ENCODE data around the gene OR10A3. TPM values are rescaled to one million over a fixed set of nuclear protein-coding genes. Genes with fewer than 3 reads are reported as not detected.
A peak's percentile ranks its signal among the peaks of the same experiment; 100 is the strongest.

OR10A3 gene
- total and polyA plus RNA-seq, 2 experiments from 2014 or later, result 0.28 to 0.65 TPM

GRCh38 chr11:7973011-7973410, 31.5 kb upstream of the OR10A3 start:
- Histone ChIP-seq H3F3A (ENCODE audit: insufficient read depth) (peaks cover 63% of the 10 kb centered on the region), H3K4me1 (ENCODE audit: insufficient read depth) (peaks cover 50% of the 10 kb centered on the region), H3K9ac (no peak overlapping the region), H3K4me3 (no peak overlapping the region), H3K9me2 (ENCODE audit: insufficient read depth) (no peaks in the 10 kb centered on the region), H2AFZ (0 out of 2 replicates have a peak overlapping the region, but pooled peaks have one; percentile 8), H3K27me3 (replicated peaks; ENCODE audit: insufficient read depth) (no peaks in the 10 kb centered on the region), H3K27ac (peak overlapping the region; percentile 45), H3K36me3 (ENCODE audit: low read depth) (no peaks in the 10 kb centered on the region), H3K9me3 (ENCODE audit: low read depth) (no peaks in the 10 kb centered on the region), H3K4me2 (ENCODE audit: unreplicated experiment) (no peak overlapping the region), H4K20me1 (ENCODE audit: insufficient read depth) (no peaks in the 10 kb centered on the region), H3K79me2 (ENCODE audit: insufficient read depth) (no peaks in the 10 kb centered on the region)
- 57 to 59% methylated on average over 5 of the region's 5 CpGs for WGBS, 2 experiments (ENCODE audit: low coverage in 1 of 2, low lambda C conversion rate in 2 of 2, missing lambda C conversion rate in 2 of 2)
- DNase-seq, result peak; percentile 54
- in situ Hi-C loops (cut with MboI), result no loop called here
- TF ChIP-seq EZH2phosphoT487 (IDR thresholded peaks at IDR 0.05; ENCODE audit: insufficient read depth, low read depth) (no peak), EZH2 (IDR thresholded peaks at IDR 0.05; ENCODE audit: insufficient read depth, poor library complexity, severe bottlenecking) (no peak)

GRCh38 chr11:7971846-7972245, 30.3 kb upstream of the OR10A3 start:
- Histone ChIP-seq H3K27ac (no peak overlapping the region), H3K4me1 (ENCODE audit: insufficient read depth) (peaks cover 49% of the 10 kb centered on the region), H3K4me3 (no peak overlapping the region), H3F3A (ENCODE audit: insufficient read depth) (peaks cover 51% of the 10 kb centered on the region), H3K27me3 (replicated peaks; ENCODE audit: insufficient read depth) (no peaks in the 10 kb centered on the region), H2AFZ (no peak overlapping the region), H3K36me3 (ENCODE audit: low read depth) (no peaks in the 10 kb centered on the region), H3K4me2 (ENCODE audit: unreplicated experiment) (no peak overlapping the region), H3K9me2 (ENCODE audit: insufficient read depth) (no peaks in the 10 kb centered on the region), H3K9ac (no peak overlapping the region), H3K79me2 (ENCODE audit: insufficient read depth) (no peaks in the 10 kb centered on the region), H4K20me1 (ENCODE audit: insufficient read depth) (no peaks in the 10 kb centered on the region), H3K9me3 (ENCODE audit: low read depth) (no peaks in the 10 kb centered on the region)
- TF ChIP-seq EZH2phosphoT487 (IDR thresholded peaks at IDR 0.05; ENCODE audit: insufficient read depth, low read depth), result no peak
- TF ChIP-seq EZH2 (IDR thresholded peaks at IDR 0.05; ENCODE audit: insufficient read depth, poor library complexity, severe bottlenecking), result no peak
- in situ Hi-C loops (cut with MboI), result no loop called here
- DNase-seq, result no peak

GRCh38 chr11:7969756-7970646, 28.5 kb upstream of the OR10A3 start:
- in situ Hi-C loops (cut with MboI), result no loop called here
- WGBS, 2 experiments (ENCODE audit: low coverage in 1 of 2, low lambda C conversion rate in 2 of 2, missing lambda C conversion rate in 2 of 2), result 76 to 78% methylated on average over 3 of the region's 3 CpGs

GRCh38 chr11:7968686-7969085, 27.2 kb upstream of the OR10A3 start:
- WGBS, 2 experiments (ENCODE audit: low coverage in 1 of 2, low lambda C conversion rate in 2 of 2, missing lambda C conversion rate in 2 of 2), result 10 to 18% methylated on average over 2 of the region's 2 CpGs
- H3F3A ChIP-seq (ENCODE audit: insufficient read depth), result peaks cover 56% of the 10 kb centered on the region
- no peak overlapping the region for H3K4me3 ChIP-seq
- no peaks in the 10 kb centered on the region for H3K79me2 ChIP-seq (ENCODE audit: insufficient read depth)
- peak; percentile 48 for DNase-seq
- H3K4me1 ChIP-seq (ENCODE audit: insufficient read depth), result peaks cover 63% of the 10 kb centered on the region
- no peaks in the 10 kb centered on the region for H3K27me3 ChIP-seq (replicated peaks; ENCODE audit: insufficient read depth)
- H3K27ac ChIP-seq, result peak overlapping the region; percentile 96
- peak overlapping the region; percentile 18 for H3K4me2 ChIP-seq (ENCODE audit: unreplicated experiment)
- no peak for TF ChIP-seq EZH2phosphoT487 (IDR thresholded peaks at IDR 0.05; ENCODE audit: insufficient read depth, low read depth)
- TF ChIP-seq EZH2 (IDR thresholded peaks at IDR 0.05; ENCODE audit: insufficient read depth, poor library complexity, severe bottlenecking), result no peak
- no peaks in the 10 kb centered on the region for H3K36me3 ChIP-seq (ENCODE audit: low read depth)
- in situ Hi-C loops (cut with MboI), result no loop called here
- no peaks in the 10 kb centered on the region for H3K9me2 ChIP-seq (ENCODE audit: insufficient read depth)
- peak overlapping the region; percentile 55 for H3K9ac ChIP-seq
- no peaks in the 10 kb centered on the region for H4K20me1 ChIP-seq (ENCODE audit: insufficient read depth)
- H2AFZ ChIP-seq, result peak overlapping the region; percentile 36
- no peaks in the 10 kb centered on the region for H3K9me3 ChIP-seq (ENCODE audit: low read depth)

More at GRCh38 chr11:7969756-7970646, 28.5 kb upstream of the OR10A3 start:
- H3K27me3 ChIP-seq (replicated peaks; ENCODE audit: insufficient read depth), result no peaks in the 10 kb centered on the region
- peak overlapping the region; percentile 18 for H3K4me2 ChIP-seq (ENCODE audit: unreplicated experiment)
- no peaks in the 10 kb centered on the region for H4K20me1 ChIP-seq (ENCODE audit: insufficient read depth)
- H3K9me2 ChIP-seq (ENCODE audit: insufficient read depth), result no peaks in the 10 kb centered on the region
- peak overlapping the region; percentile 96 for H3K27ac ChIP-seq
- H3K79me2 ChIP-seq (ENCODE audit: insufficient read depth), result no peaks in the 10 kb centered on the region
- peaks cover 55% of the 10 kb centered on the region for H3K4me1 ChIP-seq (ENCODE audit: insufficient read depth)
- no peaks in the 10 kb centered on the region for H3K36me3 ChIP-seq (ENCODE audit: low read depth)
- no peaks in the 10 kb centered on the region for H3K9me3 ChIP-seq (ENCODE audit: low read depth)
- TF ChIP-seq EZH2 (IDR thresholded peaks at IDR 0.05; ENCODE audit: insufficient read depth, poor library complexity, severe bottlenecking) (no peak), EZH2phosphoT487 (IDR thresholded peaks at IDR 0.05; ENCODE audit: insufficient read depth, low read depth) (no peak)
- 0 out of 2 replicates have a peak overlapping the region, but pooled peaks have one; percentile 55 for H3K9ac ChIP-seq
- H3F3A ChIP-seq (ENCODE audit: insufficient read depth), result peaks cover 51% of the 10 kb centered on the region
- DNase-seq, result no peak
- H3K4me3 ChIP-seq, result no peak overlapping the region
- H2AFZ ChIP-seq, result peak overlapping the region; percentile 36

Measured in GM23248 (cell line).